Stimulated activated CD4-positive, alpha-beta T cell treated with anti-CD3 and anti-CD28 coated beads, Interleukin-1b, Interleukin-23, amount 100 ng/mL, for 48 hours (primary cell): ENCODE data around the gene SLC25A41.
"Not testable (repeated sequence)": the region's sequence is repeated elsewhere in the genome, so short reads cannot be mapped to it uniquely, and the experiment has no call there.

ENCODE experiments used
- DNase-seq: peaks from one replicate; pipeline ENCODE4 v3.0.0-alpha.2; 2020

SLC25A41 gene

DNA sequence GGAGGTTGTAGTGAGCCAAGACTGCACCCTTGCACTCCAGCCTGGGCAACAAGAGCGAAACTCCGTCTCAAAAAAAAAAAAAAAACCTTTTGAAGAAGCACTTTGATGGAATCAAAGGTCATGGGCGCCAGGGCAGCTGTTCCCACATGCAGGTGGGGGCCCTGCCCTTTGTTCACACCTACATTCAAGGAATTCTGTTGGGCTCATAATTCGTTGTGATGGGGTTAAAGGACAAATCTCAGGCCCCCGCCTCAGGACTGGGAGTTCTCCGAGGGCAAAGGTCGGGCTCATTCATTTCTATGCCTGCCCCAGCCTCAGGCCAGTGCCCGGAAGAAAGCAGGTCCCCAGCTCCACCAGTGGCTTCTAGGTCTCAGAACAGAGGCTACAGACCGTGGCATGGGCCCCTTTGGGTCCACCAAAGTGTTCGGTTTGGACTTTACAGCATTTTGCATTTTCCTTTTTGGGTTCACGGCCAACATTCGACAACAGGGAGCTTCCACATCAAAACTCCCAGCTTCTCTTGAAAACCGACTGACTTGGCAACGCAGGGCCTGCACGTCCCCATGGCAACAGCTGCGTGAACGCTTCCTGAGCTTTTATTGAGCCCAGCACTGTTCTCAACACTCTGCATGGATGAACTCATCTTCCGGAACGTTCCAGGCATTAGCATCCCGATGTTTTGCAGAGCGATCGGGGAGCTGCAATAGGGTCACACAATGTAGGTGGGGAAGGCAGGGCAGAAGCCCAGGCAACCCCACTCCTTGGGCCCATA is 30.5 kb downstream of the SLC25A41 start:
- no peak for DNase-seq

DNA sequence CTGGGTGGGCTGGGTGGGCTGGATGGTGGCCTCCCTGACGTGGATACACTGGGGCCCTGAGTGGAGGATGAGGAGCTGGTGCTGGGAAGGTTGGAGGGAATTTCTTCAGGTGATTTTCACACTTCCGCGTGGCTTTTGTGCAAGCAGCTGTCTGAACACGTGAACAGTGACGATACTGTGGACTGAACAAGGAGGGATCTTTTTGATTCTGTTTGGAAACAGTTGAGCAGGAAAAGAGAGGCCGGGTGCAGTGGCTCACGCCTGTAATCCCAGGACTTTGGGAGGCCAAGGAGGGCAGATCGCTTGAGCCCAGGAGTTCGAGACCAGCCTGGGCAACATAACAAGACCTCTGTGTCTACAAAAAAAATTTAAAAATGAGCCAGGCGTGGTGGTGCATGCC is 31.5 kb downstream of the SLC25A41 start:
- no peak for DNase-seq

DNA sequence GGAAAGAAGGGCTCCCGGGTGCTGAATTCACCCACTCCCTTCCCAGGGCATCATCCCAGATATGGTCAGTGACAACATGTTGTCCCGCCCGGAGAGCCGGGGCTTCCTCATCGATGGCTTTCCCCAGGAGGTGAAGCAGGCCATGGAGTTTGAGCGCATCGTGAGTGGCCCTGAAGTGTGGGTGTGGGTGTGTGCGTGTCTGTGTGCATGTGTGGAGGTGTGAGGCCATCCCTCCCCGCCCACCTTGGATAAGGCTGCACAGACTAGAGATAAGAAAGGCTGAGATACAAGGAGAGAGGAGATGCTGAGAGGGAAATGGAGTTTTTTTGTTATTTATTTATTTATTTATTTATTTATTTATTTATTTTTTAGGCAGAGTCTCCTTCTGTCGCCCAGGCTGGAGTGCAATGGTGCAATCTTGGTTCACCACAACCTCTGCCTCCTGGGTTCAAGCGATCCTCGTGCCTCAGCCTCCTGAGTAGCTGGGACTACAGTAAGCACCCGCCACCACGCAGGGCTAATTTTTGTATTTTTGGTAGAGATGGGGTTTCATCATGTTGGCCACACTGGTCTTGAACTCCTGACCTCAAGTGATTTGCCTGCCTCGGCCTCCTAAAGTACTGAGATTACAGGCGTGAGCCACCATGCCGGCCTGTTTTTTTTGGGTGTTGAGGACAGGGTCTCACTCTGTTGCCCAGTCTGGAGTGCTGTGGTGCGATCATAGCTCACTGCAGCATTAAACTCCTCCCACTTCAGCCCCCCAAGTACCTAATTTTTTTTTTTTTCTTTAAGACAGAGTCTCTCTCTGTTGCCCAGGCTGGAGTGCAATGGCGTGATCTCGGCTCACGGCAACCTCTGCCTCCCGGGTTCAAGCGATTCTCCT is 33.3 kb downstream of the SLC25A41 start:
- DNase-seq = not testable (repeated sequence)

DNA sequence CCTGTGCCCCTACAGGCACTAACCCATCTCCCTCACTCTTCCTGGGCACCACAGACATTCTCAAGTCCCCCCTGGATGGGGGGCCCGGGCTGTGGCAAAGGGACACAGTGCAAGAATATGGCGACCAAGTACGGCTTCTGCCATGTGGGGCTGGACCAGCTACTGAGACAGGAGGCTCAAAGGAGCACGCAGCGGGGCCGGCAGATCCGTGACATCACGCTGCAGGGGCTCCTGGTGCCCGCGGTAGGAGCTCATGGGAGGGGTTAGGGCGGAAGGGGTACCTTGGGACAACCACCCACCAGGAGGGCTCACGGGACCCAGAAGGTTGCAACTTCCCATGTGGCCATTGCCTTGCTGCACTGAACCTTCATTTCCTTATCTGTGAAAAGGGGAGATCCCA is 37.3 kb downstream of the SLC25A41 start:
- DNase-seq = no peak

DNA sequence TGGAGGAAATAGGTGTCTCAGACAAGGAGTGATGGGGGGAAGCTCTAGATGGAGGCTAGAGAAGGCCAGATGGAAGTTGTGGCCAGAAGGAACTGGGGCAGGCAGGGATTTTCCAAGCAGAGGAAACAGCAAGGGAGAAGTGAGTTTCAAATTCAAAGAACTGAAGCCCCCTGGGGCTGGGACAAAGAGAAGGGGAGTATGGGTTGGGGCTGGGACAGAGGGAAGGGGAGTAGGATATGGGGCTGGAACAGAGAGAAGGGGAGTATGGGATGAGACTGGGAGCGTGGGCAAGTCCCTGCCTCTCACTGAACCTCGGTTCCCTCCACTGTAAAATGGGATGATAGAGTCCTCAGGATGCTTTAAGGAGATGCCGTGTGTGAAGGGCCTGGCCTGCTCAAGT is 38.7 kb downstream of the SLC25A41 start:
- no peak for DNase-seq

DNA sequence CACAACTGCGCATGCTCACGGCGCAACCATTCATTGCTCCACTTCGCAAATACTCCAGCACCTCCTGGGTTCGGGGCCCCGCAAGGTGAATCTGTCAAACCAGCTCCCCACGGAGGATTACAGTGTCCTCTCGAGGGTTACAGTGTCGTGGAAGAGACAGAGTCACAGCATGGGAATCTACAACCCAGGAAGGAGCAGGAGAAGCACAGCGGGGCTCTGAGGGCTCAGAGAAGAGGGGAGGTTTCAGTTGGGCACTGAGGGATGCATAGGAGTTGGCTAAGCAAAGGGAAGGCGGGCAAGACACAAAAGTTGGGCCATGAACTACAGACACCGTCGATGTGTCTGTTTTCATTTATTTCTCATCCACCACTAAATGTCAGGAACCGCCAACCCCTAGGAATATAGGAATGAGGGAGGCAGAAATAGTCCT is 39.6 kb downstream of the SLC25A41 start:
- peak; percentile 84 for DNase-seq

DNA sequence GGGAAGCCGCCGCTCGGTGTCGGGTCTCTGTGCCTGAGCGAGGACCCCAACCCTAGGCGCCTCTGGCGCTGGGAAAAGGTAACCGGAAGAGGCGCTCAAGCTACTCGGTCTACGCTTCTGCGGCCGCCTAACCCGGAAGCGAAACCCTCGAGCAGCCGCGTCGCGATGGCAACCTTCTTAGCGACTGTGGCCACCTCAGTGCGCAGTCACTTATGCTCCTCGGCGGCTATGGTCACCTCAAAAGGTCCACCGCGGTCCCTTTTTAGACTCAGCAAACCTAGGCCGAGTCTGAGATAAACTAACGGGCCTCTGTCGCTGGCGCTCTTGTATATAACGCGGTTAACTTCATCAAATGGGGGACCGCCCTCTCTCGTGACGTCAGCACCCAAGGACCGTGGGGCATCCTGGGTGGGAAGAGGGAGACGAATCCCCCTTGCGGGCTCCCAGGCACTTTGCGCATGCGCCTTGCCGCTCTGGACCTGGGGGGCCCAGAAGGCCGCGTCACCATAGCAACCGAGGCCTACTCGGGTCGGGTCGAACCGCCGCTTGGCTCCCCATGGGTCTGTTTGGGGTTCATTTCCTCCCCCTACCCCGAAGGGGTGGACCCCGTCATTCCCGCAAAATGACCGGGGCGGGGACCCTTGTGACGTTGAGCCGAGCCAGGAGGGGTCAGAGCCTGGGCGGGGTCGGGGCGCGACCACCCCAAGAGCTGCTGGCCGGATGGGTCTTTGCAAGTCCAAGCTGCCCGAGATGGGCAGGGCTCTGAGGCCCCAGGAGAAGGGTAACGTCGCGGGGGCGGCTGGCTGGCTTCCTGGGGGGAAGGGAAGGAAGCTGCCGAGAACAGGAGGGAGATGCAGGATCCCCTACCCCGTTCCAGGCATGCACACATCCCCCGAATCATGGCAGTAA is 40.2 kb downstream of the SLC25A41 start, which contains the start of gene GTF2F1:
GTF2F1 (minus strand) TSS at position 91 of the 909 bp plus-strand sequence. CDS start 169 bp downstream, outside the sequence.
- peak; percentile 95 for DNase-seq

DNA sequence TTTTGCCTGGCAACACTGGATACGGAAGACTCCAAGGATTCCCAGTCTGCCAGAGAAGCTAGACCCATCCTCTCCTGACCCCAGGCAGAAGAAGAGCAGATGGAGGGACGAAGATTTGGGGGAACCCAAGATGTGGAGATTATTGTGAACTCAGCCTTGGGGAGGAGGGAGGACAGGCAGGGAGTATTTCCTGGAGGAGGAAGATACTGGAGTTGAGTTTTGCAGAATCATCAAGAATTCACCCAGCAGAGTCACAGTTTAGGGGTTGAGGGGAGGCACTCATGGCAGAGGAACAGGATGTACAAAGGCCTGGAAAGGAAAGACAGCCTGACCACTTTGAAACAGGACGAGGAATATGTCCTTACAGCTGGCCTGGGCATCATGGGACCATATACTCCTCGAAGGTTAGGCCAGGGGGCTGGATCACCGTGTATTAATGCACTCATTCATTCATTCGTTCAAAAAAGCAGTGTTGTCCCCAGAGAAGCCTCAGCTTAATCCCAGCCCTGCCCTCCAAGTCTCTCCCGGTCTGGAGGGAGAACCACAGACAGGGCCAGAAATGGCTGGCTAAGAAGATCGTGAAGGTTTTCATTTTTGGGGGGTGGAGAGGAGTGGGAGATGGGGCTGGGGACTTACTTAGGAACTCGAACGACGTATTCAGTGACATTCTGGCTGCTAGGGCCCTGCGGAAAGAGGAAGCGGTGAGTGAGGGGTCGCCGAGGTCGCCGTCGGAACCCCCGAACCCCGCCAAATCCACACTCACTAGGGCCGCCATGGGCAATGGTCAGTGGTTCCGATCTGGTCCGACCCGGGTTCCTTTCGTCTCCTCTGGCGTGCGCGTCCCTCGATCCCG is 41.1 kb downstream of the SLC25A41 start:
- no peak for DNase-seq

DNA sequence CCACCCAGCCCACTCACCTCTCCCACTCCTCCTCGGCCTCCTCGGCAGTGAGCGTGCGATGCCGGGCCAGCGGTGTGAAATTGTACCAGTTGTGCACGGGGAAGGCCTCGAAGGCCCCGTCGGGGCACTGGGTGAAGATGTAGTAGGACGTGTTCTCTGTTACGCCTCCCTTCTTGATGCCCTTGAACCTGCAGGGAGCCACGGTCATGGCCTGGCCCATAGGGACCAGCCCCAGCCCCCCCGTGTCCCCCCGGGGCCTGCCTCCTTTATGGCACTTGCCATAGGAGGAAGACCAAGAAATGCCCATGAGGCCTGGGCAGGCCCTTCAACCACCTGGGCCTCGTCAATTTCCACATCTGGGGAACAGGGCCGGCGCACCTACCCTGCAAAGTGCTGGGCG is 46.2 kb downstream of the SLC25A41 start:
- no peak for DNase-seq

DNA sequence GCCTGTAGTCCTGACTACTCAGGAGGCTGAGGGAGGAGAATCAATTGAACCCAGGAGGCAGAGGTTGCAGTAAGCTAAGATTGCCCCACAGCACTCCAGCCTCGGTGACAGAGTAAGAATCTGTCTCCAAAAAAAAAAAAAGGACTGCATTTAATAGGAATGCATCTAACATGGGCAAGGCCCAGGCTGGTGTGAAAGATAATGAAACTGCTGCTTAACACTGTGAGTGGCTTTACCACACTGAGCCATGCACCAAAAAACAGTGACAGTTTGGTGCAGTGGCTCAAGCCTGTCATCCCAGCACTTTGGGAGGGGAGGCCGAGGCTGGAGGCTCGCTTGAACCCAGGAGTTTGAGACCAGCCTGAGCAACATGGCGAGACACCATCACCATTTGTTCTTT is 49.2 kb downstream of the SLC25A41 start:
- no peak for DNase-seq

DNA sequence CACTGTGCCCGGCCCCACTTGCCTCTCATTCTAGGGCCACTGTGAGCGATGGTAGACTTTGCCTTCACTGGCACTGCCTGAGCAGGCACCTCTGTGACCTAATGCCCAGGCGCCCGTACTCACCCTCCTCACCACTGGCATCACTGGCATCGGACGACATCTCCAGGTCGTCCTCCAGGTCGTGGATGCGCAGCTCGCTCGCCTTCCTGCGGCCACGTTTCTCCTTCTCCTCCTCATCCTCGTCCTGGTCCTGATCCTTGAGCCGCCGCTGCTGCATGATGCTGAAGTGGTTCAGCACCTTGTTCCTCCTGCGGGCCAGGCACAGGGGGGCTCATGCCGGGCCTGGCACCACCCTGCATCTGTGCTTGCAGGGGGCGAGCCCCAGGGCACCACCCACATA is 50.4 kb downstream of the SLC25A41 start:
- no peak for DNase-seq

DNA sequence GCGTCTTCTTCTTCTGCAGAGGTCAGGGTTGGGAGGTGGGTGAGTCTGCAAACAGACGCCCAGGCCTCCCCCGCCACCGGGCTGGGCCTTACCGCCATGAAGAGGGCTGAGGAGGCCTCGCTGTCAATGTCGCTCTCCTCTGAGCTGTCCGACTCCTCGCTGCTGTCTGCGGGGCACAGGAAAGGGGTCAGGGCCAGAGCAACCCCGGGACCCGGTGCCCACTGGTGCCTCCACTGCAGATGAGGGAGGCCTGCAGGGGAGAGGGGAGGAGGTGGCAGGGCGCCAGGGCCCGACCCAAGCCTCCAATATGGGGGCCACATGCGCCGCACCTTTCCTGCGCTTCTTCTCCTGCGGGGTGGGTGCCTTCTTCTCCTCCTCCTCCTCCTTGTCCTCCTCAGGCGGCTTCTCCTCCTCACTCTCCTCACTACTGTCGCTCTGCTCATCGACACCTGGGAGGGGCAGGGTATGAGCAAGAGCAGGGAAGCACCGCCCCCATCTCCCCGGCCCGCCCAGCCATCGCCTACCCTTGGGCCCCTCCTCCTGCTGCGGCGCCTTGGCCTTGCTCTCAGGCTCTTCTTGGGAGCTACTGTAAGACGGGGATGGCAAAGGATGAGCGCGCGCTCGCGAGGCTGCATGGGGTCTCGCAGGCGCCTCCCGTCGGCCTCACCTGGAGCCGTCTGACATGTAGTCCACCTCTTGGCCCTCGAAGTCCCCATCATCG is 52.4 kb downstream of the SLC25A41 start:
- no peak for DNase-seq

DNA sequence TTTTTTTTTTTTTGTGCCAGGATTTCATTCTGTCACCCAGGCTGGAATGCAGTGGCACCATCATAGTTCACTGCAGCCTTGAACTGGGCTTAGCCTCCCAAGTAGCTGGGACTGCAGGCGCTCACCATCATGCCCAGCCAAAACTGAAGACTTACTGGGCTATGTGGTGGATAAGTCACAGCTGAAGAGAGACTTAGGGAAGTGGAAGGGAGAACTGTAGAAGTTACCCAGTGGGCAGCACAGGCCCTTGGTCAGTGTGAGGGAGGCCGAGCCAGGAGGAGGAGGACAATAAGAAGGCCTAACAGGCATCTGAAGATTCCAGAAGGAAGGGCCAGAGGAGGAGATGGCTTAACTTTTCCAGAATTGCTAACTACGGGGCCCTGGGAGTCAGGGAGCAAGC is 53.8 kb downstream of the SLC25A41 start:
- no peak for DNase-seq

DNA sequence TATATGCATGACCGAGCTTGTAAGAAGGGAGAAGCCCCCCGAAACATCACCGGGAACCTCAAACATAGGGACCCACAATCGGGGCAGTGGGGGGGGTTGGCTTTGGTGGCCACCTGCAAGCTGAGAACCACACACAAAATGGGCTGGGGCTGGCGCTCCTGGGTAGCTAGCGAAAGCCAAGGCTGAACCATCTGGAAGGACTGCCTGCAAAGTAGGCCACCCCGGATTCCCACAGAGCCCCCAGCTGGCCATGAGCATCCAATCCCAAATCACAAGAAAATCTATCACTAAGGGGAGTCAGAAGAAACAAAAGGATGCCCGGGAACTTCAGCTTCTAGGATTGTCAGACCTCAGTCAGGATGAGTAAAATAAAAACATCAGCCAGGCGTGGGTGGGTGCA is 55.1 kb downstream of the SLC25A41 start:
- no peak for DNase-seq

DNA sequence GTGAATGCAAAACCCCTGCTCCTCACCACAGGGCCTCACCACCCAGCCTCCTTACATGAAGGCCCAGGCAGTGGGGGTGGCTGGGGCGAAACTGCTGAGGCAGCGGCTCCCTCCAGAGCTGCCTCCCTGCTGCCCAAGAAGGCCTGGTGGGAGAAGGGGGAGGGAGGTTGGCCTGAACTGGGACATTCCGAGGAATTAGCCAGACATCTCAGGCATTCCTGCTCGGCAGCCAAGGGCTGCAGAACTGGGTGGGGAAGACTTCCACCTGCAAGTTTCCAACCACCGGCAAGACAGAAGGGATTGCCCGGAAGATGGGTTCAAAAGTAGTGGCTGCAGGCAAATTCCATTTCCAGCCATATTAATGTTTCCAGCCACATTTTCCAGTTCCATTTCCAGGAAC is 55.5 kb downstream of the SLC25A41 start:
- no peak for DNase-seq

DNA sequence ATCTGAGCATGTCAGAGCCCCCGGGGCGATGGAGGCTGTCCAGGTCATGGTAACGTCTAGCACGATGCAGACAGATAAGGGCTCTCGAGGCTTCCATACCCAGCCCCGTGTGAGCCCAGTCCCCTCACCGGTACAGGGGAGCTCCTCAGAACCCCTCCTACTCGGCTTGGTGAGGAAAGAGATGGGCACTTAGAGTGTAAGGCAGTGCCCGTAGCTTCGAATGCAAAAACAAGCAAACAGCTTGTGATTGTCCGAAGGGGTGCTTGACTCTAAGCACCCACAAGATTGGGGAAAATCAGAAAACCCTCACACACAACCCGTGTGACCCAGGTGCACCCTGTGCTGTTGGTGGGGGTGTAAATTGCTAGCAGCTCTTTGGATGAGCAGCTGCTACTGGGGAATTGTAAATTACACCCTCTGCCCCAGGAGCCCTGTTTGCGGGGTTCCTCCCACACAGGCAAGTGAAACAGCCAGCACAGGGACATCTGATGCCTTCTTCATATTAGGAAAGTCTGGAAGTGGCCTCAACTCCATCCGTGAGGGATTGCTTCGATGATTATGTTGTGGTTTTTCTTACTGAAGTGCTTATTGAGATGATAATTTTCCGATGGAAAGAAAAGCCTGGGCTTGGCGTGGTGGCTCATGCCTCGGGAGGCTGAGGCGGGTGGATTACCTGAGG is 56.9 kb downstream of the SLC25A41 start:
- no peak for DNase-seq
